NB4 (cell line): ENCODE measurements around the gene MYEOV.
A peak's percentile ranks its signal among the peaks of the same experiment; 100 is the strongest.

ENCODE experiments used
- DNase-seq: peaks from one replicate; pipeline ENCODE4 v3.0.0; 2010; ENCODE audit warnings: low read depth
- H3K4me3 ChIP-seq: one replicate; pipeline ENCODE4 v1.5.1; 2011; ENCODE audit warnings: mild to moderate bottlenecking, low read depth, low read length, moderate library complexity
- CTCF ChIP-seq: IDR thresholded peaks from one replicate; pipeline ENCODE4 v1.5.1; 2012; ENCODE audit warnings: low read depth, low read length
- MAX ChIP-seq: IDR thresholded peaks from 2 replicates; pipeline ENCODE4 v1.6.1; 2011; ENCODE audit warnings: low read depth, low read length
- MYC ChIP-seq: IDR thresholded peaks from 2 replicates; pipeline ENCODE4 v1.6.1; 2011; ENCODE audit warnings: low read depth, low read length
- POLR2A ChIP-seq: IDR thresholded peaks from 2 replicates; pipeline ENCODE4 v1.6.1; 2011; ENCODE audit warnings: mild to moderate bottlenecking; ENCODE audit not compliant: insufficient read length; ENCODE audit errors: extremely low read depth

Gene MYEOV

GRCh38 chr11:69308491-69308911 lies 14.5 kb downstream of the MYEOV start:
- TF ChIP-seq CTCF (no peak), POLR2A (no peak), MYC (no peak), MAX (no peak)
- no peak for DNase-seq
- H3K4me3 ChIP-seq: no peak overlapping the region

- H3K4me3 ChIP-seq: no peak overlapping the region
- DNase-seq: no peak
- no peak for TF ChIP-seq MAX
- TF ChIP-seq MYC: no peak
- TF ChIP-seq CTCF: no peak
- no peak for TF ChIP-seq POLR2A
These were observed 15.1 kb downstream of the MYEOV start for GRCh38 chr11:69308936-69309615.

GRCh38 chr11:69309631-69310280 lies 15.8 kb downstream of the MYEOV start:
- TF ChIP-seq POLR2A: no peak
- no peak for TF ChIP-seq CTCF
- no peak for TF ChIP-seq MYC
- no peak for TF ChIP-seq MAX
- no peak overlapping the region for H3K4me3 ChIP-seq
- DNase-seq: no peak

GRCh38 chr11:69310351-69310750 lies 16.4 kb downstream of the MYEOV start:
- DNase-seq: no peak
- TF ChIP-seq MAX (0 out of 2 replicates have a peak, but pooled peaks have one; percentile 9), MYC (no peak), POLR2A (no peak), CTCF (no peak)

GRCh38 chr11:69310934-69311766 lies 17.2 kb downstream of the MYEOV start:
- peak; percentile 63 for DNase-seq
- TF ChIP-seq MYC (no peak), MAX (no peak), POLR2A (no peak), CTCF (no peak)
- no peak overlapping the region for H3K4me3 ChIP-seq

More at GRCh38 chr11:69310351-69310750, 16.4 kb downstream of the MYEOV start:
- no peak overlapping the region for H3K4me3 ChIP-seq
